Caco-2 (cell line): ENCODE results near the gene HMCN2. TPM values are rescaled to one million over a fixed set of nuclear protein-coding genes. Genes with fewer than 3 reads are reported as not detected.

Experiments
- BruUV-seq: library from RNA; stranded (reverse); fragments of 400-500 nt; replicated peaks from 2 replicates; lab custom pipeline; 2021; lab: Mats Ljungman, UMichigan
- CTCF ChIA-PET: fragments of 300-600 bp; sonication (Branson Sonifier 250); formaldehyde crosslinking; loops from one replicate; lab custom pipeline; 2022; ENCODE audit warnings: antibody characterized with exemption; lab: Charles Lee
- POLR2A ChIA-PET: fragments of 300-600 bp; sonication (Branson Sonifier 250); formaldehyde crosslinking; loops from one replicate; lab custom pipeline; 2022; ENCODE audit warnings: antibody characterized with exemption; lab: Charles Lee
- DNase-seq, 2 experiments: peaks; one replicate each; pipeline versions ENCODE4 v3.0.0 to v3.0.0-alpha.2; 2020 to 2022
- H3K27me3 ChIP-seq: replicated peaks from 2 replicates; pipeline ENCODE4 v1.6.0; 2011; ENCODE audit warnings: low read length; ENCODE audit not compliant: control insufficient read depth, insufficient read depth
- H3K36me3 ChIP-seq: 2 replicates; pipeline ENCODE4 v1.5.1; 2011; ENCODE audit warnings: low read length; ENCODE audit not compliant: control insufficient read depth, insufficient read depth
- H3K4me1 ChIP-seq: fragments of 250-450 bp; sonication (Bioruptor Pico); 2 replicates; pipeline ENCODE4 v1.5.1; 2020; ENCODE audit warnings: mild to moderate bottlenecking
- H3K4me3 ChIP-seq: 2 replicates; pipeline ENCODE4 v1.5.1; 2011; ENCODE audit warnings: low read depth, mild to moderate bottlenecking, control low read depth, low read length
- H3K9me3 ChIP-seq: fragments of 250-450 bp; sonication (Bioruptor Pico); 2 replicates; pipeline ENCODE4 v1.5.1; 2020; ENCODE audit warnings: mild to moderate bottlenecking, moderate library complexity
- H3K27ac Mint-ChIP-seq: one replicate; pipeline ENCODE4 v1.8.0; 2022; ENCODE audit warnings: mixed read lengths; ENCODE audit not compliant: unreplicated experiment
- H3K27me3 Mint-ChIP-seq: one replicate; pipeline ENCODE4 v1.8.0; 2022; ENCODE audit warnings: mixed read lengths; ENCODE audit not compliant: insufficient read depth, unreplicated experiment
- H3K36me3 Mint-ChIP-seq: one replicate; pipeline ENCODE4 v1.8.0; 2022; ENCODE audit warnings: mild to moderate bottlenecking, mixed read lengths; ENCODE audit not compliant: insufficient read depth, unreplicated experiment
- H3K4me1 Mint-ChIP-seq: one replicate; pipeline ENCODE4 v1.8.0; 2022; ENCODE audit warnings: low read depth, mixed read lengths; ENCODE audit not compliant: unreplicated experiment
- H3K4me3 Mint-ChIP-seq: one replicate; pipeline ENCODE4 v1.8.0; 2022; ENCODE audit warnings: mild to moderate bottlenecking, moderate library complexity, mixed read lengths; ENCODE audit not compliant: unreplicated experiment
- H3K9me3 Mint-ChIP-seq: one replicate; pipeline ENCODE4 v1.8.0; 2022; ENCODE audit warnings: mixed read lengths; ENCODE audit not compliant: unreplicated experiment
- intact Hi-C: fragments of 100-400 bp; cut with micrococcal nuclease; formaldehyde crosslinking; loops from one replicate; pipeline ENCODE4 v1.10.0; 2022; ENCODE audit not compliant: unreplicated experiment
- total RNA-seq: library from RNA; stranded (reverse); gene quantifications from 2 replicates; pipeline ENCODE4 v1.2.3, GENCODE V29; 2022
- TF ChIP-seq, protein P1 (sequence below), 2 experiments: fragments of 200-600 bp in 1 of 2; IDR thresholded peaks; 1 replicate in 1 of 2; 2 replicates in 1 of 2; pipeline versions ENCODE4 v1.5.1 to v1.8.0; 2011 to 2022; ENCODE audit warnings: antibody characterized with exemption in 1 of 2, control low read depth in 1 of 2, inconsistent platforms in 1 of 2, low read depth in 1 of 2, low read length in 1 of 2, mild to moderate bottlenecking in 1 of 2, moderate library complexity in 1 of 2; ENCODE audit not compliant: insufficient read depth in 1 of 2, severe bottlenecking in 1 of 2, unreplicated experiment in 1 of 2

HMCN2 gene
- total RNA-seq, 1 experiment from 2014 or later = 0.41 TPM

DNA sequence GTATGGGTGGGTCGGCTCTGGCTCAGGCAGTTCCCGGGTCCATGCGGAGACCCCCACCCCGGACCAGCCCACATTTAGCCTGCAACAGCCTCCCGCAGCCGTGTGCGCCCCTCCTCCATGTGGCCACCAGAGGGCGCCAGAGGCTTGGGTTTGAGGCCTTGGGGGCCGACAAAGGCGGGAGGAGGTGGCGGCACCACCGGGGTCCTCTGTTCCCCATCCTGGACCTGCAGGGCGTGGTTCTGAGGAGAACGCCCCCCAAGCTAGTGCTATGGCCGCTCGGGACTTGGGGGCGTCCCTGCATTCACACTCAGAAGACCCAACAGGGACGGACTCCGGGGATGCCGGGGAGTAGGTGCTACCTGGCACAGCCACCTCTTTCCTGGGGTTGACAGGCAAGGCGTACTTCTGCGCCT is 195.7 kb downstream of the HMCN2 start:
- Histone ChIP-seq H3K4me1 (no peaks in the 10 kb centered on the region), H3K9me3 (no peaks in the 10 kb centered on the region), H3K4me3 (no peak overlapping the region), H3K27me3 (no peaks in the 10 kb centered on the region), H3K36me3 (no peaks in the 10 kb centered on the region)
- Mint-ChIP-seq H3K27ac (no peak overlapping the region), H3K9me3 (no peaks in the 10 kb centered on the region), H3K36me3 (peaks cover 8% of the 10 kb centered on the region), H3K4me1 (no peaks in the 10 kb centered on the region), H3K27me3 (peaks cover 3% of the 10 kb centered on the region), H3K4me3 (no peak overlapping the region)
- TF ChIP-seq, protein P1, sequence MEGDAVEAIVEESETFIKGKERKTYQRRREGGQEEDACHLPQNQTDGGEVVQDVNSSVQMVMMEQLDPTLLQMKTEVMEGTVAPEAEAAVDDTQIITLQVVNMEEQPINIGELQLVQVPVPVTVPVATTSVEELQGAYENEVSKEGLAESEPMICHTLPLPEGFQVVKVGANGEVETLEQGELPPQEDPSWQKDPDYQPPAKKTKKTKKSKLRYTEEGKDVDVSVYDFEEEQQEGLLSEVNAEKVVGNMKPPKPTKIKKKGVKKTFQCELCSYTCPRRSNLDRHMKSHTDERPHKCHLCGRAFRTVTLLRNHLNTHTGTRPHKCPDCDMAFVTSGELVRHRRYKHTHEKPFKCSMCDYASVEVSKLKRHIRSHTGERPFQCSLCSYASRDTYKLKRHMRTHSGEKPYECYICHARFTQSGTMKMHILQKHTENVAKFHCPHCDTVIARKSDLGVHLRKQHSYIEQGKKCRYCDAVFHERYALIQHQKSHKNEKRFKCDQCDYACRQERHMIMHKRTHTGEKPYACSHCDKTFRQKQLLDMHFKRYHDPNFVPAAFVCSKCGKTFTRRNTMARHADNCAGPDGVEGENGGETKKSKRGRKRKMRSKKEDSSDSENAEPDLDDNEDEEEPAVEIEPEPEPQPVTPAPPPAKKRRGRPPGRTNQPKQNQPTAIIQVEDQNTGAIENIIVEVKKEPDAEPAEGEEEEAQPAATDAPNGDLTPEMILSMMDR (IDR thresholded peaks at IDR 0.05; ENCODE audit: insufficient read depth in 1 of 2, low read depth in 1 of 2, low read length in 1 of 2, severe bottlenecking in 1 of 2, unreplicated experiment in 1 of 2) = peak; percentile 91 to 94
- no TSS peak for BruUV-seq
- ChIA-PET POLR2A (no interaction called here), CTCF (interaction anchor here (0.6 to 1.3 kb wide), 8 partner anchors 15 to 319 kb away, joined by 3 to 21 read pairs (median 4); no protein-coding TSS in a partner anchor)
- intact Hi-C loops = loop anchor here (1.0 to 10.0 kb wide), 3 partner anchors 114 to 221 kb away; partner anchors contain the start of gene FUBP3
- peak in 1 of 2 experiments; percentile 77 for DNase-seq

DNA sequence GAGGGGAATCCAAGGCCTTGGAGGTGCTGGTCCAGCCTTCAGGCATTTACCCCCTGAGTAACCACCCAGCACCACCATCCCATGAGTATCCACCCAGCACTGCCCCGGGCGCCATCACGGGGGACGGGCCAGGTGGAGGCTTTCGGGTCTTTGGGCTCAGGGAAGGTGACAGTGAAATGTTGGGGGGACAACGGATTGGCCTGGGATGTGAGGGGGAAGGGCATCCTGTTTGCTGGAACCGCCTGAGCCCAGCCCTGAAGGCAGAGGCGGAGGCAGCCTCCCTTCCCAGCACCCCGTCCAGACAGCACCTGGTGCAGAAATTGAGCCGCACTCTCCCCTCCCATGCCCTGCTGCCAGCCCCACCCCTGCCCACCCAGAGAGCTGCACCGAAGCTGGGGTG is 196.2 kb downstream of the HMCN2 start:
- Mint-ChIP-seq H3K4me1 (no peaks in the 10 kb centered on the region), H3K36me3 (peaks cover 8% of the 10 kb centered on the region), H3K4me3 (no peak overlapping the region), H3K27ac (no peak overlapping the region), H3K27me3 (peaks cover 3% of the 10 kb centered on the region), H3K9me3 (no peaks in the 10 kb centered on the region)
- Histone ChIP-seq H3K36me3 (no peaks in the 10 kb centered on the region), H3K9me3 (no peaks in the 10 kb centered on the region), H3K27me3 (no peaks in the 10 kb centered on the region), H3K4me1 (no peaks in the 10 kb centered on the region), H3K4me3 (no peak overlapping the region)
- TF ChIP-seq, protein P1 (IDR thresholded peaks at IDR 0.05; ENCODE audit: insufficient read depth in 1 of 2, low read depth in 1 of 2, low read length in 1 of 2, severe bottlenecking in 1 of 2, unreplicated experiment in 1 of 2) = no peak
- POLR2A ChIA-PET = interaction anchor here (0.6 kb wide), 1 partner anchor 647 kb away, joined by 4 read pairs; no protein-coding TSS in a partner anchor
- intact Hi-C loops = loop anchor here (1.0 to 10.0 kb wide), 3 partner anchors 113 to 221 kb away; partner anchors contain the start of gene FUBP3
- no TSS peak for BruUV-seq
- CTCF ChIA-PET = interaction anchor here (1.5 kb wide), 1 partner anchor 221 kb away, joined by 8 read pairs; no protein-coding TSS in a partner anchor
- DNase-seq = no peak

DNA sequence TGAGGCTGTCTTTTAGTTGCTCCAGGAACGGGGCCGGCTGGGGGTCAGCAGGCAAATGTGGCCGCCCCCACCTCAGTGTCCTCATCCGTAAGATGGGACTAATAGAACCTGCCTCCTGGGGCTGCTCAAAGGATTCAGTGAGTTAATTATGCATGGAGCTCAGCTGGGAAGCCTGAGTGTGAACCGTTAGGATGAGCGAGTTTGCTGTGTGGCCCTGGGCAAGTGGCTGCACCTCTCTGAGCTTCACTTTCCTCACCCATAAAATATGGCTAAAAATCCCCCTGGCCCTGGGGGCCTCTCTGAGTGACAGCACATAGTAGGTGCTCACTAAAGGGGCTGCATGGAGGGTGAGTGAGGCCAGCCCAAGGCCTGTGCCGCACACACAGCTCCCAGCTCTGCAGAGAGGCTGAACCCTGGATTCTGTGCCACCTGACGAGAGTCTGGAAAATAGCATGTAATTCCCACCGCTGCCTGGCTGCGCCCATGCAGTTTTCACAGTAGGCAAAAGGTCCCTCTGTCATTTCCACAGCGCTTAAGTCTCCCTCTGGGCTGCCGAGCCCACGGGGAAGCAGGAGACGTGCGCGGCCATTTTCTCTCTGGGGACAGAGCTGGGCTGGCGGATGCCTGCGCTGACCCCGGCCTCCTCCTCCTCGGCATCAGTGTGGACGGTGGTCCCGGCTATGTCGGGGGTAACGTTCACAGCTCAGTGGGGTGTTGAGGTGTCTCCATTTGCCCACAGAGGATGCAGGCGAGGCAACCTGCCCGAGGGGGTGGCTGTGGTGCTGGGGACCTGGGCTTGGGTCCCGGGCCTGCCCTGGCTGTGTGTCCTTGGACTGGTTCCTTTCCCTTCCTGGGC is 197.4 kb downstream of the HMCN2 start:
- TF ChIP-seq, protein P1 (IDR thresholded peaks at IDR 0.05; ENCODE audit: insufficient read depth in 1 of 2, low read depth in 1 of 2, low read length in 1 of 2, severe bottlenecking in 1 of 2, unreplicated experiment in 1 of 2) = no peak
- ChIA-PET CTCF (interaction anchor here (0.8 to 1.5 kb wide), 3 partner anchors 12 to 221 kb away, joined by 3 to 8 read pairs (median 6); no protein-coding TSS in a partner anchor), POLR2A (no interaction called here)
- Mint-ChIP-seq H3K9me3 (no peaks in the 10 kb centered on the region), H3K27ac (no peak overlapping the region), H3K36me3 (peaks cover 8% of the 10 kb centered on the region), H3K4me1 (no peaks in the 10 kb centered on the region), H3K27me3 (peaks cover 3% of the 10 kb centered on the region), H3K4me3 (no peak overlapping the region)
- Histone ChIP-seq H3K36me3 (no peaks in the 10 kb centered on the region), H3K9me3 (no peaks in the 10 kb centered on the region), H3K4me3 (no peak overlapping the region), H3K27me3 (no peaks in the 10 kb centered on the region), H3K4me1 (no peaks in the 10 kb centered on the region)
- no TSS peak for BruUV-seq
- intact Hi-C loops = loop anchor here (10.0 kb wide), 2 partner anchors 112 to 162 kb away; partner anchors contain the start of gene FUBP3
- no peak for DNase-seq
